IPS DF 4.7 (cell line): ENCODE data around the gene MTCL3.
"Not testable (repeated sequence)": the region's sequence is repeated elsewhere in the genome, so short reads cannot be mapped to it uniquely, and the experiment has no call there.

Experiments used
- DNase-seq: peaks from one replicate; pipeline ENCODE4 v3.0.0-alpha.2; 2013; ENCODE audit warnings: low spot score; ENCODE audit errors: extremely low read depth

The MTCL3 gene

DNA sequence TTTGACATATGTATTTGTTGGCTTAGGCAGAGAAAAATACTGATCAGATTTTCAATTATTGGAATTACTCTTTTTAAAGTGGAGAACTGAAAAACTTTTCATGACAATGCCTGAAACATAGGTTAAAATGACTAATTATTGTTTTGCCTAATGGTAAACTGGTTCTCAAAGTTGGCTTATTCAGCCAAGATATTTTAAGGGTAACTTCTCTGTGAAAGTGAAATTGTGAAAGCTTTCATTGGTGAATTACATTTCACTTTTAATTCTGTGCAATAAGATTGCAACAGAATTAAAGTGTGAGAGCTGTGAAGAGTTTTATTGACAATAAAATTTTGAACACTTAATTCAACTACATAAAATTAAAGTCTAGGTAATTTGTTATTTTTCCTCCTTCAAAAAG, 84.5 kb downstream of the MTCL3 start:
- no peak for DNase-seq

DNA sequence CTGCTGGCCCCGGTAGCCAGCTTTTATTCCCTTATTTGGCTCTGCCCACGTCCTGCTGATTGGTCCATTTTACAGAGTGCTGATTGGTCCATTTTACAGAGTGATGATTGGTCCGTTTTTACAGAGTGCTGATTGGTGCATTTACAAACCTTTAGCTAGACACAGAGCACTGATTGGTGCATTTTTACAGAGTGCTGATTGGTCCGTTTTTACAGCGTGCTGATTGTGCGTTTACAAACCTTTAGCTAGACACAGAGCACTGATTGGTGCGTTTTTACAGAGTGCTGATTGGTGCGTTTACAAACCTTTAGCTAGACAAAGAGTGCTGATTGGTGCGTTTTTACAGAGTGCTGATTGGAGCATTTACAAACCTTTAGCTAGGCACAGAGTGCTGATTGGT, 90.6 kb downstream of the MTCL3 start:
- DNase-seq = not testable (repeated sequence)

DNA sequence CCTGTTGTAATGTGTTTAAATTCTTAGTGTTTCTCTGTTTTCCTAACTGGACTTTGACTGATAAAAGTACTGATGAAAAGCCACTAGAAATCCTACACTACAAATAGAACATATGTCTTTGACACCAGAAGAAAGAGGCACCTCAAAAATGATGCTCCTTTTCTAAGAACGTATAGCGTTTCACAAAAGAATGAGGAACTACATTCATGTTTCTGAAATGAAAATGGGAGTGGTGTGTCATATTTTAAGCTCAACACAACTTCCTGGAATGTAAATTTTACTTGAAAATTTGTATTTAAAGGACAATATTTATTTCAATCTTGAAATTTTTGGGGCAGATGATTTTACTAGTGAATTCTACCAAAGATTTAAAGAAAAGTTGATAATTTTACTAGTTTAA, 95.2 kb downstream of the MTCL3 start:
- DNase-seq = no peak
